Omental fat pad (tissue), 4 donors: ENCODE results near the gene GMDS. TPM values are rescaled to one million over a fixed set of nuclear protein-coding genes. Genes with fewer than 3 reads are reported as not detected.

Source experiments
- ATAC-seq: fragments of 150-250 bp; one replicate; pipeline ENCODE4 v1.9.1; 2016; ENCODE audit warnings: mild to moderate bottlenecking, moderate library complexity; ENCODE audit not compliant: low FRiP score
- DNase-seq: peaks from one replicate; pipeline ENCODE4 v3.0.0-alpha.2; 2019; ENCODE audit warnings: low spot score
- CTCF ChIP-seq, 3 donors: fragments of 450-650 bp; IDR thresholded peaks; one replicate each; pipeline ENCODE4 v1.5.1; 2016 to 2017; ENCODE audit warnings: antibody characterized with exemption in 3 of 3, mild to moderate bottlenecking in 3 of 3, moderate library complexity in 2 of 3
- total RNA-seq, 4 donors: library from RNA; depleted of rRNA; stranded (reverse); fragments of >200 nt; gene quantifications; one replicate each; pipeline ENCODE4 v1.1.0, GENCODE V29; 2016

GMDS gene
- total RNA-seq, 4 donors from 2014 or later: 5.6 to 20.6 (median 10.7) TPM

GRCh38 chr6:1896897-1897296, 348.5 kb downstream of the GMDS start:
- DNase-seq: no peak
- no peak for TF ChIP-seq CTCF (IDR thresholded peaks at IDR 0.05)
- ATAC-seq: no peak

GRCh38 chr6:1895721-1896120, 349.7 kb downstream of the GMDS start:
- ATAC-seq: peak; percentile 31
- TF ChIP-seq CTCF (IDR thresholded peaks at IDR 0.05): no peak
- DNase-seq: no peak

- ATAC-seq (peak; percentile 91), DNase-seq (no peak)
- TF ChIP-seq CTCF (IDR thresholded peaks at IDR 0.05): no peak
Observed at GRCh38 chr6:1894954-1895353, 350.5 kb downstream of the GMDS start.

GRCh38 chr6:1893470-1894130, 351.8 kb downstream of the GMDS start:
- TF ChIP-seq CTCF (IDR thresholded peaks at IDR 0.05): no peak
- ATAC-seq: no peak
- DNase-seq: no peak

- DNase-seq (no peak), ATAC-seq (no peak)
- TF ChIP-seq CTCF (IDR thresholded peaks at IDR 0.05): no peak
Observed at GRCh38 chr6:1892716-1893115, 352.7 kb downstream of the GMDS start.

GRCh38 chr6:1890987-1891386, 354.4 kb downstream of the GMDS start:
- ATAC-seq (no peak), DNase-seq (no peak)
- no peak for TF ChIP-seq CTCF (IDR thresholded peaks at IDR 0.05)

GRCh38 chr6:1890071-1890470, 355.3 kb downstream of the GMDS start:
- ATAC-seq (no peak), DNase-seq (no peak)
- no peak for TF ChIP-seq CTCF (IDR thresholded peaks at IDR 0.05)
